8988T (cell line): ENCODE results near the gene NGEF.

Source experiments
- DNase-seq: peaks from one replicate; pipeline ENCODE4 v3.0.0; 2011

The NGEF gene

DNA sequence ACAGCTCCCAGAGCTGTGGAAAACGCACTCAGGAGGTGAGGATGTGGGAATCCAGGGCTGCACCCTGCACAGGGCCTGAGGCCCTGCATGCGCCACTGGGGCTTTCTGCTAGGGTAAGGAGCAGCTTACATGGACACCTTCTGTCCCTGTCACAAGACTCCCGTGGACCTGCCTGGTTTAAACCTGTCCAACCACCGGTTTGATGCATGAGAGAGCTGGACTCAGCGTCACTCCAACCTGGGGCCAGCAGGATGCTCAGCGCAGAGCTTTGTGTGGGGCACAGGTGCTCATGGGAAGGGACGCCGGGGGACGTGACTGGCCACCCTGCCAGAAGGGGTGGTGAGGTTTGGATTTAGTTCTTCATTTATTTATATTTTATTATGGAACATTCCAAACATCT, 118.8 kb downstream of the NGEF start:
- DNase-seq = no peak

DNA sequence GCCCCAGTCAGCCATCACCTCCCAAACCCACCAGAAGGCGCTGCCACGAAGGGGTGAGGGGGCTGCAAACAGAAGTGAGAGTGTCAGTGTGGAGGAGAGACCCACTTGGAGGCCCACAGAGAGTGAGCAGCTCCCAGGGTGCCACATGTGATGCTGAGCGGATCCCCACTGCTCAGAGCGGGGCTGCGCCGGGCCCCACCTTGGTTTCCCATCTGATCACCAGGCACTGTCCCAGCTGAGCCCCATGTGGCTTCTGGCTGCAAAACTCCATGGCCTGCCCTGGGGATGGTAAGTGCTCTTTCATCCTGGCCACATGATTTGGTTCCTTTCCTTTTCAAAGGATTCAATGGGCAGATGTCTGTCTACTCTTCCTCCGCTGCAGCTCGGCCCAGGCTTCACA, 119.2 kb downstream of the NGEF start:
- DNase-seq = no peak

DNA sequence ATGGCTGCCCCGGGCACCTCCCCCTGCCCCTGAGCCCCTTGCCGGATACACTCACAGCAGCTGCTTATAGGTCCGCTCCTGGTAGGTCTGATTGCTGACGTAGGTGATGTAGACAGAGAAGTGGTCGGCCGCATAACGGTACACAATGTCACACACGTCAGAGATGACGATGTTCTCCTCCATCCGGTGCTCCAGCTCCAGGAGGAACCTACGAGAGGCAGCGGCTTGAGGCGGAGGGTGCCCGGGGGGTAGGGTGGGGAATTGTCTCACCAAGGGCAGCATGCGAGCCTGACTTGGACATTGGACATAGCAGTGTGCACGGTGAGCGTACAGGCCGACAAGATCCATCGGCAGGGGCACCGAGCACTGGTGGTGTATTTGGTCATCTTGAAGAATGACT, 120.2 kb downstream of the NGEF start:
- no peak for DNase-seq

- DNase-seq = no peak
Measured at GRCh38 chr2:232892221-232892620, 120.8 kb downstream of the NGEF start.

- DNase-seq = no peak
Measured at GRCh38 chr2:232891621-232892071, 121.4 kb downstream of the NGEF start.

DNA sequence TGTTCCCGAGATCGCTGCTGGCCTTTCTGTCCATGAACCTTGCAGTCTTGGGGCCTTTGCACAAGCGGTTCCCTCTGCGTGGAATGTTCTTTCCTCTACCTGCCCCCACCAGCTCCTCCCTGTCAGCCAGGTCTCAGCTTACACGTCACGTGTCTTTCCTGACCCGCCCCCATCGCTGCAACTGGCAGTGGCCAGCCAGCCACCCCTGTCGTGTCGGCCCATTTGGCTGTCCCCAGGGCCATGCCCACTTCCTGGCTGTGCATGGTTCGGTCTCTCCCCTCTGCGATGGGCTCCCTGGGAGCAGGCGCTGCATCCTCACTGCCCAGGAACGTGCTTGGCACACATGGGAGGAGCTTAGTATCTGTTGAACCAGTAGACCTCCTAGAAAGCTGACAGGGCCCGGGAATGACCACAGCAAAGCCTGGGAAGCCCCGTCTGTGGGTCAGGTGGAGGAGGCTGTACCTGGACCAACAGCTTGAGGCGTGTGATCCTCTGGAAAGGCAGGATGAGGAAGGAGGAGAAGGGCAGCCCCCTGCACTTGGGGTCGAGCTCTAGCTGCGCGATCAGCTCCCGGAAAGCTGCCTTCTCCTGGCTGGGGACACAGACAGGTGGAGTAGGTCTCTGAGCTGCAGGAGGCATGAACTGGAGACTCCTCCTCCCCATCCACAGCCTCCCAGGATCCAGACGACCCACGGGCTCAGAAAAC, 122.0 kb downstream of the NGEF start:
- DNase-seq = no peak

DNA sequence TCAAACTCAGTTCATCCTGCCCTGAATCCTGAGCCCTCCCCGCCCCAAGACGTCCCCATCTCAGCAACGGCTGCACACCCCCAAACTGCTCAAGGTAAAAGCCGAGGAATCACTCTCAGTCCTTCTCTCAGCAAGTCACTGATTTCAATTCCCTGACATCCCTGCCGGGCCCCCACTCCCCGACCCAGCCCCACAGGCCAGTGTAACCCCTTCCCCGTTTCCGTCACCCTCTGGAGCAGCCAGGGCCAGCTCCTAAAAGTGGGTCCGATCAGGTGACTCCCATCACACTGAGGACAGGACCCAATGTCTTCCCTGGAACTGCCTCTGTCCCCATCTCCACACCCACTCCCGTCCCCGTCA, 122.5 kb downstream of the NGEF start:
- no peak for DNase-seq

DNA sequence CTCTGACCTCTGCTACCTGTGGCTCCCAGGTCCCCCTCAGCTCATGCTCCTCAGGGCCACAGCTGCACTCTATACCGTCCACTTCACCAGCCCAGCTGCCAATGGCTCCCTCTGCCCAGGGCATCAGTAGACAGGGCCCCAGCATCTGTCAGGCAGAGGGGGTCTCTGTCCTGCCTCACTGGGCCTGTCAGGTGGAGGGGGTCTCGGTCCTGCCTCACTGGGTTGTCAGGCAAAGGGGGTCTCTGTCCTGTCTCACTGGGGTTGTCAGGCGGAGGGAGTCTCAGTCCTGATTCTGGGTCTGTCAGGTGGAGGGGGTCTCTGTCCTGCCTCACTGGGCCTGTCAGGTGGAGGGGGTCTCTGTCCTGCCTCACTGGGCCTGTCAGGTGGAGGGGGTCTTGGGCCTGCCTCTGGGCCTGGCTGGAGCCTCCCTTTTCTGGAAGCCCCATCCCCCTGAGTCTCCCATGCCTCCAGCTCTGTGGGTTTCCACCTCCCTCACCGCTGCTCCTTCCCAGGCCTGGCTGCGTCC, 123.1 kb downstream of the NGEF start:
- no peak for DNase-seq

DNA sequence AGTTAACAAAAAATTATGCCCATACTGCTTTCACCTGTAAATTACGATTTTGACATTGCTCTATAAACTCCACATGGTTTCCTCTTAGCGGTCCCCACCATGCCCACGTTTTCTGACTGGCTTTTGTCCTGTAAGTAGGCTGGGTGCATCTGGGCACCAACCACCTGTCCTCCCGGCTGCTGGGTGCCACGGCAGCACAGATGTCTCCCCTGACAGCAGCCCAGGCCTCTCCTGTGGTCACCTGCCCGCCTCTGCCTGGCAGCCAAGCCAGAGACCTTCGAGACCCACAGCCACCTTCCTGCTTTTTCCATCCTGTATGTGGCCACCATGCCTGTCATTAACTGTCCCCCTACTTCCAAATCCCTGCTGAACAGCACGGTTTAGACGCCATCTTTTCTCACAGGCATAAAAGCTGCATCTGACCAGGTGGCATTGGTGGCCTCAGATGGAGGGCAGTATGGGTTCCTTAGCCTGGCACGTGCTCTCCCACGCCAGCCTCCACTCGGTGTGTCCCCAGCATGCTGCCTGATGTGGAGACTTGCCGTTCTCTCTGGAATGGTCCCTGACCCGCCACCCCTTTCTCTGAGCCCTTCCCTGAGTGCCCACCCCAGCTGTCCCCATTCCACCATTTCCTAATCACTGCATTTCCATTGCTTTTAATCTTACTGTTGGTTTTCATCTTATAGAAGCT, 124.1 kb downstream of the NGEF start:
- DNase-seq = no peak

- no peak for DNase-seq
Measured at GRCh38 chr2:232888099-232888836, 124.8 kb downstream of the NGEF start.

DNA sequence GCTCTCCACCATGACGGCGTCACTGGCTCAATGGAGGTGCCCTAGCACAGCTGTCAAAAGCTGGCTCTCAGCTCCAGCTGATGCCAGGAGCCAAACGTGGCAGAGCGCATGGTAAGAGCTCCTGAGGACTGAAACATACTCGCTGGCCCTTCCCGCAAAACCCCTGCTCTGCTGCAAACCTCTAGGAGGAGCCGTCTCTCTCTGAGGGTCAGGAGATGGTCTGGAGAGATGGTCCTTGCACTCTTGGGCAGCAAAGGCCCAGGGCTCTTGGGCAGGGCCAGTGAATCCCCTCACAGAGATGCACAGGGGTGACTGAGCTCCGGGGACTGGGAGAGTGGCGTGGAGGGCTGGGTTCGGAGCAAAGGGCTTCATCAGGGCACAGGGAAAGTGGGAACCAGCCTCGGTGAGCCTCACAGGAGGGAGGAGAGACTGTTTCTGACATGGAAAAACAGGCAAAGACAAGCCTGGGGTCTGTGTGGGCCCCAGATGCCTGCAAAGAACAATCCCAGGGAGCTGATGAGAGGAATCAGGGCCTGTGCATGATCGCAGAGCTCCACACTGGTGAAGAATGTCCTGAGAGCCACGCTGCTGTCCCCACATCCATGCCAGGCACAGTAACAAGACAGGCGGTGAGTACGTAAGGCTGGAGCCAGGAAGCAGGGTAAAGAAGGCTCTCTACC, 125.7 kb downstream of the NGEF start:
- DNase-seq = no peak

DNA sequence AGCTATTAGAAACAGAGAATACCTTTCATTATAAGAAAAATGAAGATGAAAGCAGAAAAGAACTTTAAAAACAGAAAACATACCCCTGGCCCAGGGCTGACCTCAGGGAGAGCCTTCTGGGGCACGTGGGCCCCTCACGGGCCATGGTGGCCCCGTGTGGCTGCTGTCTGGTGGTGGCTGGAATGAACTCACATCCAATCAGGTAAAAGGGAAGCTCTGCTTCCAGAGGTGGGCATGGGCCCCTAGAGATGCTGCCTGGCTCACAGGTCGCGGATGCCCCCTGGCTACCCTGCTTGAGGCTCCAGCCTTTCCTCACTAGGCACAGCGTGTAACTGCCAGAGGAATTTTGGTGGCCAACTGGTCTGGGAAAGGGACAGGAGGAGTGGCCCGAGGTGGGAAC, 126.4 kb downstream of the NGEF start:
- no peak for DNase-seq

DNA sequence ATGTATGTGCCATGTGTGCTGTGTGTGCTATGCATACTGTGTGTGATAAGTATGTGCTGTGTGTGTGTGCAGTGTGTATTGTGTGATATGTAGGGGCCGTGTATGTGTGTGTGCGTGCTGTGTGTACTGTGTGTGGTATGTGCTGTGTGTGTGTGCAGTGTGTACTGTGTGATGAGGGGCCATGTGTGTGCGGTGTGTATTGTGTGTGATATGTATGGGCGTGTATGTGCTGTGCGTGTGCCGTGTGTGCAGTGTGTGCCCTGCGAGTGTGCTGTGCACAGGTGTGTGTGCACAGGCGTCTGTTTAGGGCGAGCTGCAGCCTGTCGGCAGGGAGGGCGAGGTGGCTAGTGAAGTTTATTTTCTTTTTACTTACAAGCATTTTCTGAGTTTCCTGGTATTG, 126.9 kb downstream of the NGEF start:
- no peak for DNase-seq

DNA sequence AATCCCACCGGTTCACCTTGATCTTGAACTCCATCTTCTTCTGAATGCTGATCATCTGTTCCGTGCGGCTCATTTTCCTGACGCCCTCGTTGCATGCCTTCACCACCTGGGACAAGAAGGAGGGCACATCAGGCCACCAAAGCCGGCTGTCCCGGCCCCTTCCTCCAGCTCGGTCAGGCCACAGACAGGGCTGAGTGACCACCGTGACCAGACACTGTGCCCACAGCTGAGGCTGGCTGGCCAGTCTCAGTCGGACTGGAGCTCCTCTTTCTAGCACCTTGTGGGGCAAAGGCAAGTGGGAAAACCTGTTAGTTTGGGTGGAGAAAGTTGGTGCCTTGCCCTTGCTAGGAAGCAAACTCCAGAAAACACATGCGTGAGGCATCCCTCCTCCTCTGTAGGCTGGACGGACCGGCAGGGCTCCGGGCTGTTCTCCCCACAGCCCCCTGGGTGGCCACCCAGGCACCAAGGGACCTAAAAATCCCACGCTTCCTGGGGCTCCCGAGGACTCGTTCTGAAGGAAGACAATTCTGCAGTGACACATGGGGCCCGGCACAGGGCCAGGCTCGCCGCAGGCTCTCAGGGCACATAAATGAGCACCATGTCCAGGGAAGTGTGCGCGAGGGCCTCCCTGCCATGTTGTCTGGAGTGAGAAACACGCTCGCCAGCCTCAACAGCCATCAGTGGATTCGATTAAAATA, 127.6 kb downstream of the NGEF start:
- no peak for DNase-seq

DNA sequence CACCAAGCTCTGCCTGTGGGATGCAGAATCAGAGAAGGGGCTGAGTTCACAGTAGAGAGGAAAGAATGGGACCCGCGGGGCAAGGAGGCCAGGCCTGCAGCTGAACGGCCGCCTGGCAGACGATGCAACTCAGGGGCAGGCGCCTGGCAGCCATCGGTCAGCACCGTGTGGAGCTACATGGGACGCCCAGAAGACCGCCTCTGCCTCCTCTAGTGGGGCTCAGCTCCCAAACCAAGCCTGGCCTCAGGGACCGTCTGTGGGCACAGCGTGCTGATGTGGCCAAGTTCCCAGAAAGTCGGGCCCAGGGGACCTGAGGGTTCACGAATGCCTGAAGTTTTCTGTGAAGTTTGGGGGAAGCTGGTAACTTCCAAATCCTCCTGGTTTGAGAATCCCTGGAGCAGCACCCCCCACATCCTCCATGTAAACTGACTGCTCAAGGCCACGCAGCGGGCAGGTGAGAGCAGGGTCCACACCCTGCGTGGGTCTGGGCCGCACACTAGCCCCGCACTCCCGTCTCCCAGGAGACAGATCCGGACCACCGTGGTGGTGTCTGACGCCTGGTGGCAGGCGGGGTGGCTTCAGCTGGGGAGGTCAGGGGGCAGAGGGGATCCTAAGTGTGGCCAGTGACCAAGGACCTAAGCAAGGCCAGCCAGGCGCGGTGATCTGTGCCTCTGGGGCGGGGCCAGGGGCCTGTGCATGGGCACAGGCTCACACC, 128.3 kb downstream of the NGEF start:
- DNase-seq = no peak

GRCh38 chr2:232884001-232884421, 129.0 kb downstream of the NGEF start:
- DNase-seq = no peak

DNA sequence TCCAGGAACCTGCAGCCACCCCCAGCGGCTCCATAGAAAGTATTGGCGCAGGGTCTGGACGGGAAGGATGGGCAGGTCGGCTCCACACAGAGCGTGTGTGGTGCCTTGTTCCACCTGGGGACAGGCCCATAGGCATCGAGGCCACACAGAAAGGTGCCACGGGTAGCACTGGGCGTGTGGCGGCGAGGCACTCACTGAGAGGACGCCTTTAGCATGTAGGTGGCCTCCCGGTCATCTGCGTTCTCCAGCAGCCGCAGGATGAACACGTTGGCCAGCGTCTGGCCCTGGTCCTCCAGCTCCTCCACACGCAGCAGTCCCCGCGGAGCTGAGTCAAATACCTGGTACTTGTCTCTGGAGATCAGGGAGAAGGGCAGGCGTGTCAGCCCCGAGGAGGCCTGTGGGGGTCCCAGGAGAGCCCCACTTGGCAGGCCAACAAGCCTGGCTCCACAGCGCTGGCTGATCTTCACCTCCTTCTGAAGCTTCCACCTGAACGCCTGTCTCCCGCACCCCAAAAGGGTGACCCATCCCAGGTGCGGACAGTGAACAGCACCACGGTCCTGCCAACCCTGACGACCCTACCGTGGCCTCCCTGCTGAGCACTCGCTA, 129.8 kb downstream of the NGEF start:
- DNase-seq = no peak

DNA sequence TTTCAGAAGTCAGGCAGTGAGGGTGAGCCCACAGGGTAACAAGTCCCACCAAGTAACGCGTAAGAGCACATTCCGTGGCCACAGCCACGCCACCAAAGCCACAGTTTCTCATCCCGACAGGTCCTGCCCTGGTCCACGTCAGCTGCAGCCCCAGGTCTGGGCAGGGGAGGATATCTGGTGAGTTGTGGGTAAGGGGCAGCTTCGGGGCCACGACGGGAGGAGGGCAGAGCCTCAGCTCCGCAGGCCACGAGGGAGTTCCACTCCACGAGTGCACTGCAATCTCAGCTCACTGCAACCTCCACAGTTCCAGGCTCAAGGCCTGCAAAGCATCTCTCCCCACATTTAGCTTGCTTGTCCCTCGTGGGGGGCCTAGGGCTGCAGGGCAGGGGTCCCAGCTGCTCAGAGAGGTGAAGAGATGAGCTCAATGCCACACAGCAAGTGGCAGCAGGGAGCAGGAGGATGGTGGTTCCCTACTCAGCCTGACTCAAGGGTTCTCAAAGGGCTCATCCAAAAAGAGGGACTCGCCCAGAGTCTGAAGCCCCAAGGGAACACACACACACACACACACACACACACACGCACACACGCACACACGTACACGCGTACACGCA, 130.4 kb downstream of the NGEF start:
- DNase-seq = peak; percentile 17

DNA sequence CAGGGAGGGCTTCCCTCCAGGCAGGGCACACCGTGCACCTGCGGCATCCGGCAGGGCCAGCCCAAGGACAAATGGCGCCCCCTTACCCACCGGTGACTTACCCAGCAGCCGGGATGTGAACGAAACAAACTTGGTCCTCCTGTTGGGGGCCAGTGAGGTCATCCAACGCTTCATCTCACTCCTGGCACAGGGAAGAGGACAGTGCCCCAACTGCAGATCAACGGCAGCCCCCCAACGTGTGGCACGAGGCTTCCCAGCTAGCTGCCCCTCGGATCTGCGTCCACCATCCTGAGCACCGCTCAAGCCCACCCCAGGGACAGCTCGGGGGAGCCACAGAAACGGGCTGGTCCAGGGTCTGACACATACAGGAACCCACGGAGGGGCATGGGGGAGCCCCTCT, 131.0 kb downstream of the NGEF start:
- peak; percentile 6 for DNase-seq

GRCh38 chr2:232880764-232881351, 132.2 kb downstream of the NGEF start:
- DNase-seq = peak; percentile 8
